KOPT-K1 (cell line): ENCODE data around the gene TTLL11.
"Not testable (repeated sequence)": the region's sequence is repeated elsewhere in the genome, so short reads cannot be mapped to it uniquely, and the experiment has no call there.

Experiments used
- H3K27ac ChIP-seq: fragments of 200-600 bp; sonication (generic); 2 replicates; pipeline ENCODE4 v1.5.1; 2016; ENCODE audit warnings: antibody characterized with exemption, mild to moderate bottlenecking, low read depth, low read length; ENCODE audit not compliant: poor library complexity, severe bottlenecking
- H3K36me3 ChIP-seq: fragments of 200-600 bp; sonication (generic); 2 replicates; pipeline ENCODE4 v1.5.1; 2017; ENCODE audit warnings: antibody characterized with exemption, mild to moderate bottlenecking, low read length, moderate library complexity; ENCODE audit not compliant: insufficient read depth
- H3K9me3 ChIP-seq: fragments of 200-600 bp; sonication (generic); 2 replicates; pipeline ENCODE4 v1.5.1; 2017; ENCODE audit warnings: antibody characterized with exemption, low read length, mild to moderate bottlenecking; ENCODE audit not compliant: insufficient read depth, poor library complexity, severe bottlenecking

TTLL11 gene

GRCh38 chr9:121912812-121913627 is 180.1 kb downstream of the TTLL11 start:
- Histone ChIP-seq H3K36me3 (no peaks in the 10 kb centered on the region), H3K9me3 (peaks cover 5% of the 10 kb centered on the region), H3K27ac (no peak overlapping the region)

GRCh38 chr9:121910491-121911040 is 182.5 kb downstream of the TTLL11 start:
- Histone ChIP-seq H3K27ac (no peak overlapping the region), H3K9me3 (peaks cover 5% of the 10 kb centered on the region), H3K36me3 (no peaks in the 10 kb centered on the region)

DNA sequence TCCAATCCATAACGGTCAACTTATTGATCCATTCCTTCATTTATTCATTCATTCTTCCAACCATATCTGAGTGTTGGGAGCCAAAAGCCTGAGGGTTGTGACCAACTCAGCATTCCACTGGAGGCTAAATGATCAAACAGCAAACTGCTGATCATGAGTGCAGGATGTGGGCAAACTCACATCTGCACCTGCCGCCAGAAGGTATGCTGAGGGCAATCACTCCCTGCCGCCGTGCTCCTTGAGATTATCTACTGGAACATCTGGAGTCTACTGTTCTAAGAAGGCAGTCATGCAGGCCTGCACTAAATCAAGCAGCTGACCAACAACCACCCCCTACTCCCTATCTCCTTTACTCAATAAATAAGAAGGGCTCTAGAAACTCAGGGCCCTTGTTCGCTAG is 184.0 kb downstream of the TTLL11 start:
- peaks cover 5% of the 10 kb centered on the region for H3K9me3 ChIP-seq
- no peaks in the 10 kb centered on the region for H3K36me3 ChIP-seq
- H3K27ac ChIP-seq = no peak overlapping the region

- H3K27ac ChIP-seq = no peak overlapping the region
These were observed 186.8 kb downstream of the TTLL11 start for GRCh38 chr9:121906074-121906870.

GRCh38 chr9:121902461-121903135 is 190.5 kb downstream of the TTLL11 start:
- Histone ChIP-seq H3K36me3 (no peaks in the 10 kb centered on the region), H3K27ac (no peak overlapping the region), H3K9me3 (peaks cover 12% of the 10 kb centered on the region)

More at GRCh38 chr9:121906074-121906870, 186.8 kb downstream of the TTLL11 start:
- Histone ChIP-seq H3K36me3 (no peaks in the 10 kb centered on the region), H3K9me3 (peaks cover 5% of the 10 kb centered on the region)

DNA sequence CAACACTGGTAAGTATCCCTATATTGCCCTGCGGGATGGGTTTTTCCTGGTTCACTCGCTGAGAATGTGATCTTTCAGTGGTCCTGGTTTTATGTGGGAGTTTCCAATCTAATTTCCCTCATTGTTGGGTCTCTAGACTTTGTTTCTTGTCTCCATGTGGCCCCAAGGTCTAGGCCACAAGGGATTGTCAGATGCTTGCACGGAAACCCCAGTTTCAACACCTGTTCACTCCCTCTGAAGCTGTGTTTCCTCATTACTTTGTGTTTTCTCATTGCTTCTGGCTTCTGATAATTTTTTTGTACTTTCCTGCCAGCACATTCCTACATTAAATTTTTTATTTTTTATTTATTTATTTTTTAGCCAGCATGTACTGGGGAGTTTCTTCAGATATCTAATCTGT is 191.5 kb downstream of the TTLL11 start:
- Histone ChIP-seq H3K36me3 (no peaks in the 10 kb centered on the region), H3K27ac (no peak overlapping the region), H3K9me3 (peaks cover 12% of the 10 kb centered on the region)

GRCh38 chr9:121900163-121900562 is 192.9 kb downstream of the TTLL11 start:
- Histone ChIP-seq H3K27ac (no peak overlapping the region), H3K36me3 (no peaks in the 10 kb centered on the region), H3K9me3 (peaks cover 12% of the 10 kb centered on the region)

GRCh38 chr9:121898856-121899255 is 194.3 kb downstream of the TTLL11 start:
- peaks cover 12% of the 10 kb centered on the region for H3K9me3 ChIP-seq
- no peak overlapping the region for H3K27ac ChIP-seq
- H3K36me3 ChIP-seq = no peaks in the 10 kb centered on the region

DNA sequence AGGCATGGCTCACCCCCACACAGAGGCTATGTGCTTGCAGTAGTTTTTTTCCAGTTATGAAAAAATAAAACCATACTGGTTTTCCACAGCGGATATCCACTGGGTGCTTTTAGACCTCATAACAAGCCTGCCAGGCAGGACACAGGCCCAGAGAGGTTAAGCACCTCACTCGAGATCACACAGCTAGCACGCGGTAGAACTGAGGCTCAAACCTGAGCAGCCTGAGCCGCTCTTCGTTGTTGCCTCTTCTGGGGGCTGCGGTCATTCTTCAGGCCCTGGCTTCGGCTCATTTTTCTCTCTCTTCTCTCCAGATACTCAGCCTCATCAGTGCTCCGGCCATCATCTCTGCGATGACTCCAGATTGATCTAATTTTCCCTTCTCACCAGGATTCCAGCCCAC is 196.0 kb downstream of the TTLL11 start:
- Histone ChIP-seq H3K9me3 (peaks cover 12% of the 10 kb centered on the region), H3K27ac (no peak overlapping the region), H3K36me3 (no peaks in the 10 kb centered on the region)

DNA sequence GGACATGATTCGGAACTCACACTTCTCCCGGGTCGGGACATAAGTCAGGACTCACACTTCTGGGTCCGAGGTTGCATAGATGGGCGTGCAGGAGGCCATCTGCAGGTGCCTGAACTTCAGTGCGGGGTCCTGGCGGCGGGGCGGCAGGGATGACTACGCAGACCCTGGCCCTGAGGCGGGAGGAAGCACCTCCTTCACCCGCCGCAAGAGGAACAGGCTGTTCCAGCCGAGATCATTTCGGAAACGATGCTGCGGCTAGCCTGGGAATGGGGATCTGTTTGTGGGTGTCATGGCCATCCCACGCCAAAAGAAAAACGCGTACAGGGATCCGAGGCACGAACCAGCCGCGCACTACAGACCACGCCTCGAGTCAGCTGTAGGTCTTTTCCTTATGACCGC is 196.6 kb downstream of the TTLL11 start:
- no peak overlapping the region for H3K27ac ChIP-seq
- no peaks in the 10 kb centered on the region for H3K36me3 ChIP-seq
- H3K9me3 ChIP-seq = peaks cover 12% of the 10 kb centered on the region

- Histone ChIP-seq H3K9me3 (peaks cover 12% of the 10 kb centered on the region), H3K27ac (no peak overlapping the region), H3K36me3 (no peaks in the 10 kb centered on the region)
These were observed 197.1 kb downstream of the TTLL11 start for GRCh38 chr9:121895818-121896544.

DNA sequence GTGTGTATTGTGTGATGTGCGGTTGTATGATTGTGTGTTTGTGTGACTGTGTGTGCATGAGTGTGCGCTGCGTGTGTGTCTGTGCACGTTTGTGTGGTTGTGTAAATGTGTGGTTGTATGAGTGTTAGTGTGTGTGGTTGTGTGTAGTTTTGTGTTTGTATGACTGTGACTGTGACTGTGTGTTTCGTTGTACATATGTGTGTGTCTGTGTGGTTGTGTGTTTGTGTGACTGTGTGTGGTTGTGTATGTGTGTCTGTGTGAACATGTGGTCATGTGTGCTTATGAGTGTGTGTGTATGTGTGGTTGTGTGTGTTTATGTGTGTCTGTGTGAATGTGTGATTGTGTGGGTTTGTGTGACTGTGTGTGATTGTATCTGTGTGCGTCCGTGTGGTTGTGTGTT is 197.8 kb downstream of the TTLL11 start:
- no peaks in the 10 kb centered on the region for H3K36me3 ChIP-seq
- no peak overlapping the region for H3K27ac ChIP-seq
- H3K9me3 ChIP-seq = peaks cover 8% of the 10 kb centered on the region

GRCh38 chr9:121894380-121894779 is 198.7 kb downstream of the TTLL11 start:
- H3K36me3 ChIP-seq, H3K27ac ChIP-seq, H3K9me3 ChIP-seq: not testable (repeated sequence)

GRCh38 chr9:121893786-121894185 is 199.3 kb downstream of the TTLL11 start:
- no peak overlapping the region for H3K27ac ChIP-seq
- no peaks in the 10 kb centered on the region for H3K9me3 ChIP-seq

More at GRCh38 chr9:121893786-121894185, 199.3 kb downstream of the TTLL11 start:
- H3K36me3 ChIP-seq = no peaks in the 10 kb centered on the region
